A673 (cell line): Measurements from ENCODE around the gene OMP.

Source experiments
- CTCF ChIP-seq: fragments of 300-800, 200-600 bp; sonication (generic); conservative IDR thresholded peaks from 2 replicates; pipeline ENCODE4 v1.5.1; 2017; ENCODE audit warnings: low read depth, mild to moderate bottlenecking, antibody characterized with exemption, low read length, moderate library complexity, mixed read lengths
- EZH2 ChIP-seq: fragments of 200-600 bp; sonication (generic); IDR thresholded peaks from 2 replicates; pipeline ENCODE4 v1.6.1; 2017; ENCODE audit warnings: borderline replicate concordance, low read depth, mild to moderate bottlenecking, mixed read lengths, antibody characterized with exemption, low read length; ENCODE audit not compliant: poor library complexity, severe bottlenecking

- no peak for TF ChIP-seq EZH2
- TF ChIP-seq CTCF = no peak
These were observed 47.5 kb upstream of the OMP start for GRCh38 chr11:77055101-77055561.
